ENCODE data around the gene NOXA1.

DNA sequence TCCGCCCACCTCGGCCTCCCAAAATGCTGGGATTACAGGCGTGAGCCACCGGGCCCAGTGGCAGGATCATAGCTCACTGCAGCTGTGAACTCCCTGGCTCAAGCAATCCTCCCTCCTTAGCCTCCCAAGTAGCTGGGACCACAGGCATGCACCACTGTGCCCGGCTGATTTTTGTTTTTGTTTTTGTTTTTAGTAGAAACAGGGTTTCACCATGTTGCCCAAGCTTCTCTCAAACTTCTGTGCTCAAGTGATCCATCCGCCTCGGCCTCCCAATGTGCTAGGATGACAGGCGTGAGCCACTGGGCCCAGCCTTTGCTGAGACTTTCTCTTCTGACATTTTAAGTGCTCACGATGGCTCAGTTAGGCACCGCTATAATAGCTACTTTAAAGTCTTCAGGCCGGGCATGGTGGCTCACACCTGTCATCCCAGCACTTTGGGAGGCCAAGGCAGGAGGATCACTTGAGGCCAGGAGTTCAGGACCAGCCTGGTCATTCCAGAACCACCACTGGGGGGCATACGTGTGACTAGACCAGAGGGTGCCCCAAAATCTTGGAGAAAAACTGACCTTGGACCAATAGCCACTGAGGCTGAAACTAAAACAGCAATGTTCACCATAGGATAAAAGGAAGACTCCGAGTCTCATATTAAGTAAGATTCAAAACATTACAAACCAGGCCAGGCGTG lies 21.1 kb downstream of the NOXA1 start:
- TF ChIP-seq ZNF274 (IDR thresholded peaks at IDR 0.05; ENCODE audit: low read depth, low read length) = no peak
- TF ChIP-seq SUZ12 (IDR thresholded peaks at IDR 0.05; ENCODE audit: extremely low read depth, insufficient read depth, insufficient read length) = no peak

Data from NT2/D1 (cell line).